K562 (cell line): ENCODE measurements around the gene SRP72. TPM values are rescaled to one million over a fixed set of nuclear protein-coding genes. Genes with fewer than 3 reads are reported as not detected.

ENCODE experiments used
- BRCA1 ChIP-seq, 2 experiments: fragments of 450-650 bp in 1 of 2; sonication (generic) in 1 of 2; formaldehyde crosslinking in 1 of 2; IDR thresholded peaks; 2 replicates each; pipeline versions ENCODE4 v1.5.0 to v1.6.1; 2017 to 2020; ENCODE audit warnings: mild to moderate bottlenecking in 1 of 2, missing genetic modification reagents in 1 of 2
- CEBPG ChIP-seq, 3 experiments: fragments of 200-800 bp in 1 of 3; sonication (Bioruptor generic) in 1 of 3; sonication (generic) in 1 of 3; formaldehyde crosslinking in 1 of 3; IDR thresholded peaks in 2 of 3; conservative IDR thresholded peaks in 1 of 3; 2 replicates each; pipeline versions ENCODE4 v1.6.1 to v1.8.0; 2016 to 2022; ENCODE audit warnings: missing compliant biosample characterization in 2 of 3, missing genetic modification characterization in 2 of 3, mild to moderate bottlenecking in 1 of 3, missing genetic modification reagents in 1 of 3
- DMBX1 ChIP-seq: fragments of 250-450 bp; sonication (Bioruptor Pico); IDR thresholded peaks from 2 replicates; pipeline ENCODE4 v1.8.0; 2022; ENCODE audit warnings: inconsistent platforms, mild to moderate bottlenecking, moderate library complexity, borderline replicate concordance
- EHMT2 ChIP-seq: fragments of 450-650 bp; IDR thresholded peaks from 2 replicates; pipeline ENCODE4 v1.6.1; 2018; ENCODE audit warnings: antibody characterized with exemption
- ELF1 ChIP-seq: fragments of 200-800 bp; sonication (Bioruptor generic); IDR thresholded peaks from 2 replicates; pipeline ENCODE4 v1.6.1; 2016; ENCODE audit warnings: missing genetic modification characterization, missing compliant biosample characterization
- EP400 ChIP-seq: fragments of 450-650 bp; IDR thresholded peaks from 2 replicates; pipeline ENCODE4 v1.6.1; 2017; ENCODE audit warnings: antibody characterized with exemption, mild to moderate bottlenecking, moderate library complexity
- GTF2E2 ChIP-seq: fragments of 200-800 bp; sonication (Bioruptor generic); IDR thresholded peaks from 2 replicates; pipeline ENCODE4 v1.6.1; 2016; ENCODE audit warnings: missing genetic modification characterization, missing compliant biosample characterization
- MAFK ChIP-seq: IDR thresholded peaks from 2 replicates; pipeline ENCODE4 v1.6.1; 2011; ENCODE audit warnings: low read length, improper control_type of control experiment
- NFE2L1 ChIP-seq: fragments of 450-650 bp; IDR thresholded peaks from 2 replicates; pipeline ENCODE4 v1.6.1; 2016; ENCODE audit warnings: missing genetic modification characterization, low read depth, mild to moderate bottlenecking, missing compliant biosample characterization, moderate library complexity, borderline replicate concordance
- POLR2B ChIP-seq: fragments of 450-650 bp; IDR thresholded peaks from 2 replicates; pipeline ENCODE4 v1.6.1; 2018; ENCODE audit warnings: low read depth; ENCODE audit not compliant: partially characterized antibody
- POLR2G ChIP-seq: fragments of 200-400 bp; formaldehyde crosslinking; IDR thresholded peaks from 2 replicates; pipeline ENCODE4 v1.6.1; 2017; ENCODE audit warnings: low read depth, mild to moderate bottlenecking, antibody characterized with exemption, low read length, moderate library complexity
- RB1 ChIP-seq: fragments of 450-650 bp; IDR thresholded peaks from 2 replicates; pipeline ENCODE4 v1.6.1; 2017; ENCODE audit warnings: low read depth, mild to moderate bottlenecking
- TEAD1 ChIP-seq, 2 experiments: fragments of 450-650 bp in 1 of 2; sonication (generic) in 1 of 2; formaldehyde crosslinking; IDR thresholded peaks; 2 replicates each; pipeline versions ENCODE4 v1.4.0 to v1.8.0; 2020 to 2022; ENCODE audit warnings: mild to moderate bottlenecking in 2 of 2, missing genetic modification reagents in 1 of 2
- ZBED1 ChIP-seq: IDR thresholded peaks from 2 replicates; pipeline ENCODE4 v1.6.1; 2014
- ZNF583 ChIP-seq: fragments of 250-450 bp; sonication (Bioruptor Pico); IDR thresholded peaks from 2 replicates; pipeline ENCODE4 v1.4.0; 2020
- polyA plus RNA-seq, 8 experiments: library from polyadenylated mRNA; depleted of rRNA in 4 of 8; stranded (reverse) in 5 of 8; unstranded in 3 of 8; fragments of >200 nt; fragmentation: Nextera tagmentation in 2 of 8; fragmentation: Illumina TruSeq in 1 of 8; extraction: Ambion mirVana in 2 of 8; extraction: Trizol in 1 of 8; gene quantifications; 2 replicates each; pipeline versions ENCODE4 v1.2.1 to v1.2.3, GENCODE V29; 2011 to 2014; ENCODE audit warnings: inconsistent platforms in 1 of 8, missing spikeins in 1 of 8
- total RNA-seq, 7 experiments: library from RNA; depleted of rRNA in 6 of 7; stranded (reverse); fragments of >200 nt in 6 of 7; fragmentation: Illumina TruSeq in 2 of 7; extraction: Trizol in 2 of 7; gene quantifications; 2 replicates each; pipeline versions ENCODE4 v1.2.1 to v1.2.3, GENCODE V29; 2011 to 2021; ENCODE audit warnings: low replicate concordance in 1 of 7
- TF ChIP-seq, protein P1 (sequence below): IDR thresholded peaks from 2 replicates; pipeline ENCODE4 v1.6.1; 2014; ENCODE audit warnings: antibody characterized with exemption
- TF ChIP-seq, protein P2 (sequence below), 2 experiments: fragments of 150-350 bp in 1 of 2; IDR thresholded peaks; 2 replicates each; pipeline ENCODE4 v1.6.1; 2012 to 2016; ENCODE audit warnings: low read depth in 2 of 2, low read length in 2 of 2, mild to moderate bottlenecking in 1 of 2, moderate library complexity in 1 of 2
- TF ChIP-seq, protein P3 (sequence below): fragments of 450-650 bp; formaldehyde crosslinking; IDR thresholded peaks from 2 replicates; pipeline ENCODE4 v1.4.0; 2020; ENCODE audit warnings: mild to moderate bottlenecking, moderate library complexity
- TF ChIP-seq, protein P4 (sequence below): fragments of 450-650 bp; IDR thresholded peaks from 2 replicates; pipeline ENCODE4 v1.6.1; 2018; ENCODE audit warnings: mild to moderate bottlenecking, low read depth; ENCODE audit not compliant: partially characterized antibody

SRP72 gene
- total and polyA plus RNA-seq, 9 of the 15 experiments (the other 6 are each of a cell fraction or from before 2014, with no cell fraction given), result 124 to 341 (median 202) TPM

DNA sequence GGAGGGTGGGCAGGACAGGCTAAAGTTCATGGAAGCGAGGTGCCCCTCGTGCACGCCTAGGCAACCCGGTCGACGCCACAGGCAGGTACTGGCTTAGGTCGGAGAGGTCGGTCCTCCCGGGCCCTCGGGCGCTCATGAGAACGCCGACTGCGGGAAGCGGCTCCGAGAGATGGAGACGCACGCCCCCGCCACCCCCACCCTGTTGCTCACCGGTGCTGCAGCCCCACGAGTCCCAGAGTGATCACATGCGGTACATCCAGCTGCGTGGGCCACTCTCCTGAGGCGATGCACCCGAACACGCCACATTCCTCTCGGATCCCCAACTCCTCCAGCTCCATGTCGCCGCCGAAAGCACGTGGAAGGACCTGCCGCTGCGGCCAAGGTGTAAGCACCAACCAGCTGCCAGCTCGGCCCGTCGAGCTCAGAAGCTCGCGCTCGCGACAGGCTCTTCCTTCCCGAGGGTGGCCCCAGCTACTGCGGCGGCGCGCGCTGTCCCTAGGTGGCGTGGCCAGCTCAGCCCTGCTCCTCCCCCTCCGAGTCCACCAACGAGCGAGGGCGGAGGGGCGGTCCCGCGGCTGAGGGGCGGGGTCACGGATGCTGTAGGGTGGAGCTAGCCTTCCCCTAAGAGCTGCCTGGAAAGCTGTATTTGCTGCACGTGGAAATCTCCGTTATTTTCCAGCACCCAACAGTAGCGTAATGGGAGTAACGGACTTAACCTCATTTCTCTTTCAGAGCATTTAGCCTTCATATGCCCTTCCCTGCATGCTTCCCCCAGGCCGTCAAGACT, 32.1 kb upstream of the SRP72 start, which contains the start of gene PPAT (continued):
- TF ChIP-seq, protein P1, sequence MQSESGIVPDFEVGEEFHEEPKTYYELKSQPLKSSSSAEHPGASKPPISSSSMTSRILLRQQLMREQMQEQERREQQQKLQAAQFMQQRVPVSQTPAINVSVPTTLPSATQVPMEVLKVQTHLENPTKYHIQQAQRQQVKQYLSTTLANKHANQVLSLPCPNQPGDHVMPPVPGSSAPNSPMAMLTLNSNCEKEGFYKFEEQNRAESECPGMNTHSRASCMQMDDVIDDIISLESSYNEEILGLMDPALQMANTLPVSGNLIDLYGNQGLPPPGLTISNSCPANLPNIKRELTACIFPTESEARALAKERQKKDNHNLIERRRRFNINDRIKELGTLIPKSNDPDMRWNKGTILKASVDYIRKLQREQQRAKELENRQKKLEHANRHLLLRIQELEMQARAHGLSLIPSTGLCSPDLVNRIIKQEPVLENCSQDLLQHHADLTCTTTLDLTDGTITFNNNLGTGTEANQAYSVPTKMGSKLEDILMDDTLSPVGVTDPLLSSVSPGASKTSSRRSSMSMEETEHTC, result peak; percentile 58; the same call in 1 of the 2 replicates
- peak; percentile 92 for TF ChIP-seq POLR2G
- TF ChIP-seq, protein P2, sequence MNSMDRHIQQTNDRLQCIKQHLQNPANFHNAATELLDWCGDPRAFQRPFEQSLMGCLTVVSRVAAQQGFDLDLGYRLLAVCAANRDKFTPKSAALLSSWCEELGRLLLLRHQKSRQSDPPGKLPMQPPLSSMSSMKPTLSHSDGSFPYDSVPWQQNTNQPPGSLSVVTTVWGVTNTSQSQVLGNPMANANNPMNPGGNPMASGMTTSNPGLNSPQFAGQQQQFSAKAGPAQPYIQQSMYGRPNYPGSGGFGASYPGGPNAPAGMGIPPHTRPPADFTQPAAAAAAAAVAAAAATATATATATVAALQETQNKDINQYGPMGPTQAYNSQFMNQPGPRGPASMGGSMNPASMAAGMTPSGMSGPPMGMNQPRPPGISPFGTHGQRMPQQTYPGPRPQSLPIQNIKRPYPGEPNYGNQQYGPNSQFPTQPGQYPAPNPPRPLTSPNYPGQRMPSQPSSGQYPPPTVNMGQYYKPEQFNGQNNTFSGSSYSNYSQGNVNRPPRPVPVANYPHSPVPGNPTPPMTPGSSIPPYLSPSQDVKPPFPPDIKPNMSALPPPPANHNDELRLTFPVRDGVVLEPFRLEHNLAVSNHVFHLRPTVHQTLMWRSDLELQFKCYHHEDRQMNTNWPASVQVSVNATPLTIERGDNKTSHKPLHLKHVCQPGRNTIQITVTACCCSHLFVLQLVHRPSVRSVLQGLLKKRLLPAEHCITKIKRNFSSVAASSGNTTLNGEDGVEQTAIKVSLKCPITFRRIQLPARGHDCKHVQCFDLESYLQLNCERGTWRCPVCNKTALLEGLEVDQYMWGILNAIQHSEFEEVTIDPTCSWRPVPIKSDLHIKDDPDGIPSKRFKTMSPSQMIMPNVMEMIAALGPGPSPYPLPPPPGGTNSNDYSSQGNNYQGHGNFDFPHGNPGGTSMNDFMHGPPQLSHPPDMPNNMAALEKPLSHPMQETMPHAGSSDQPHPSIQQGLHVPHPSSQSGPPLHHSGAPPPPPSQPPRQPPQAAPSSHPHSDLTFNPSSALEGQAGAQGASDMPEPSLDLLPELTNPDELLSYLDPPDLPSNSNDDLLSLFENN (IDR thresholded peaks at IDR 0.05; ENCODE audit: low read depth in 2 of 2, low read length in 2 of 2), result no peak; a peak in 1 of 4 replicates
- TF ChIP-seq EP400, result peak; percentile 95
- 0 out of 2 replicates have a peak, but pooled peaks have one; percentile 87 for TF ChIP-seq GTF2E2
- TF ChIP-seq, protein P3, sequence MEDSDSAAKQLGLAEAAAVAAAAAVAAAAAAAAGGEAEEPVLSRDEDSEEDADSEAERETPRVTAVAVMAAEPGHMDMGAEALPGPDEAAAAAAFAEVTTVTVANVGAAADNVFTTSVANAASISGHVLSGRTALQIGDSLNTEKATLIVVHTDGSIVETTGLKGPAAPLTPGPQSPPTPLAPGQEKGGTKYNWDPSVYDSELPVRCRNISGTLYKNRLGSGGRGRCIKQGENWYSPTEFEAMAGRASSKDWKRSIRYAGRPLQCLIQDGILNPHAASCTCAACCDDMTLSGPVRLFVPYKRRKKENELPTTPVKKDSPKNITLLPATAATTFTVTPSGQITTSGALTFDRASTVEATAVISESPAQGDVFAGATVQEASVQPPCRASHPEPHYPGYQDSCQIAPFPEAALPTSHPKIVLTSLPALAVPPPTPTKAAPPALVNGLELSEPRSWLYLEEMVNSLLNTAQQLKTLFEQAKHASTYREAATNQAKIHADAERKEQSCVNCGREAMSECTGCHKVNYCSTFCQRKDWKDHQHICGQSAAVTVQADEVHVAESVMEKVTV (CRISPR knock-in tag), result no peak
- TF ChIP-seq, protein P4, sequence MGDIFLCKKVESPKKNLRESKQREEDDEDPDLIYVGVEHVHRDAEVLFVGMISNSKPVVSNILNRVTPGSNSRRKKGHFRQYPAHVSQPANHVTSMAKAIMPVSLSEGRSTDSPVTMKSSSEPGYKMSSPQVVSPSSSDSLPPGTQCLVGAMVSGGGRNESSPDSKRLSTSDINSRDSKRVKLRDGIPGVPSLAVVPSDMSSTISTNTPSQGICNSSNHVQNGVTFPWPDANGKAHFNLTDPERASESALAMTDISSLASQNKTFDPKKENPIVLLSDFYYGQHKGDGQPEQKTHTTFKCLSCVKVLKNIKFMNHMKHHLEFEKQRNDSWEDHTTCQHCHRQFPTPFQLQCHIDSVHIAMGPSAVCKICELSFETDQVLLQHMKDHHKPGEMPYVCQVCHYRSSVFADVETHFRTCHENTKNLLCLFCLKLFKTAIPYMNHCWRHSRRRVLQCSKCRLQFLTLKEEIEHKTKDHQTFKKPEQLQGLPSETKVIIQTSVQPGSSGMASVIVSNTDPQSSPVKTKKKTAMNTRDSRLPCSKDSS, result no peak
- TF ChIP-seq RB1, result no peak
- TF ChIP-seq EHMT2, result no peak
- peak; percentile 66 for TF ChIP-seq POLR2B
- TF ChIP-seq ELF1 (tag), result no peak; the same call in 1 of the 2 replicates
- no peak for TF ChIP-seq DMBX1 (CRISPR knock-in tag)
- TF ChIP-seq TEAD1 (CRISPR knock-in tag; IDR thresholded peaks at IDR 0.05), result peak in 1 of 2 experiments; percentile 88; a peak in 2 of 4 replicates
- no peak for TF ChIP-seq MAFK
- TF ChIP-seq NFE2L1, result no peak
- no peak for TF ChIP-seq BRCA1 (IDR thresholded peaks at IDR 0.05)
- TF ChIP-seq BRCA1 (CRISPR knock-in tag; IDR thresholded peaks at IDR 0.05), result no peak
- TF ChIP-seq ZNF583 (CRISPR knock-in tag), result no peak
- TF ChIP-seq ZBED1, result peak; percentile 68; the same call in 1 of the 2 replicates
- TF ChIP-seq CEBPG (CRISPR knock-in tag; IDR thresholded peaks at IDR 0.05), result no peak
- TF ChIP-seq CEBPG (tag; conservative IDR thresholded peaks at IDR 0.05 in 1 of 2, IDR thresholded peaks at IDR 0.05 in 1 of 2), result no peak
